Immature natural killer cell (primary cell): Measurements from ENCODE around the gene ABCA6. TPM values are rescaled to one million over a fixed set of nuclear protein-coding genes. Genes with fewer than 3 reads are reported as not detected.

ENCODE experiments used
- DNase-seq, 3 donors: peaks; one replicate each; pipeline ENCODE4 v3.0.0; 2022; ENCODE audit warnings: mixed read lengths in 1 of 3
- H3K27ac Mint-ChIP-seq, 6 donors: one replicate each; pipeline ENCODE4 v1.8.0; 2020; ENCODE audit warnings: mixed read lengths in 6 of 6, mild to moderate bottlenecking in 5 of 6, inconsistent platforms in 4 of 6, moderate library complexity in 3 of 6
- H3K27me3 Mint-ChIP-seq, 3 donors: one replicate each; pipeline ENCODE4 v1.8.0; 2020 to 2021; ENCODE audit warnings: low read depth in 3 of 3, mild to moderate bottlenecking in 3 of 3, mixed read lengths in 3 of 3, moderate library complexity in 3 of 3, inconsistent platforms in 1 of 3
- H3K36me3 Mint-ChIP-seq, 3 donors: one replicate each; pipeline ENCODE4 v1.8.0; 2020; ENCODE audit warnings: mixed read lengths in 3 of 3, inconsistent platforms in 2 of 3, mild to moderate bottlenecking in 2 of 3
- H3K4me1 Mint-ChIP-seq, 2 donors: one replicate each; pipeline ENCODE4 v1.8.0; 2020; ENCODE audit warnings: inconsistent platforms in 2 of 2, mild to moderate bottlenecking in 2 of 2, mixed read lengths in 2 of 2, moderate library complexity in 1 of 2
- H3K4me3 Mint-ChIP-seq, 5 donors: one replicate each; pipeline ENCODE4 v1.8.0; 2020; ENCODE audit warnings: mild to moderate bottlenecking in 5 of 5, mixed read lengths in 5 of 5, inconsistent platforms in 3 of 5, moderate library complexity in 3 of 5
- H3K9me3 Mint-ChIP-seq, 6 donors: one replicate each; pipeline ENCODE4 v1.8.0; 2020; ENCODE audit warnings: mild to moderate bottlenecking in 6 of 6, mixed read lengths in 6 of 6, inconsistent platforms in 4 of 6, moderate library complexity in 3 of 6
- polyA plus RNA-seq, 3 donors: library from polyadenylated mRNA; unstranded; fragments of 300-500 nt; fragmentation: Illumina TruSeq; gene quantifications; one replicate each; pipeline ENCODE4 v1.2.3, GENCODE V29; 2021

ABCA6 gene
- polyA plus RNA-seq, 3 donors from 2014 or later, result not detected

GRCh38 chr17:69046121-69046807 is 95.4 kb downstream of the ABCA6 start:
- Mint-ChIP-seq H3K36me3 (no peaks in the 10 kb centered on the region), H3K4me1 (peaks cover 27 to 28% of the 10 kb centered on the region in 2 donors), H3K9me3 (peaks cover 0 to 2% (median 0%) of the 10 kb centered on the region in 6 donors), H3K4me3 (no peak overlapping the region), H3K27ac (no peak overlapping the region), H3K27me3 (peaks cover 0 to 5% (median 3%) of the 10 kb centered on the region in 3 donors)
- no peak for DNase-seq

DNA sequence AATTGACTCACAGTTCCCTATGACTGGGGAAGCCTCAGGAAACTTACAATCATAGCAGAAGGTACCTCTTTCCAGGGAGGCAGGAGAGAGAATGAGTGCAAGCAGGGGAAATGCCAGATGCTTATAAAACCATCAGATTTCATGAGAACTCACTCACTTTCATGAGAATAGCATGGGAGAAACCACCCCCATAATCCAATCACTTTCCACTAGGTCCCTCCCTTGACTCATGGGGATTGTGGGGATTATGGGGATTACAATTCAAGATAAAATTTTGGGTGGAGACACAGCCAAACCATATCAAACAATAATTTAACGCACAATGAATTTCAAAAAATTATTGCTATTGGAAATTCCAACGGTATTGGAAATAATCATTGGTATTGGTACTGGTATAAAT is 96.0 kb downstream of the ABCA6 start:
- Mint-ChIP-seq H3K36me3 (no peaks in the 10 kb centered on the region), H3K4me1 (peaks cover 27 to 28% of the 10 kb centered on the region in 2 donors), H3K9me3 (no peaks in the 10 kb centered on the region), H3K27me3 (peaks cover 0 to 5% (median 0%) of the 10 kb centered on the region in 3 donors), H3K4me3 (no peak overlapping the region), H3K27ac (no peak overlapping the region)
- DNase-seq, result no peak

DNA sequence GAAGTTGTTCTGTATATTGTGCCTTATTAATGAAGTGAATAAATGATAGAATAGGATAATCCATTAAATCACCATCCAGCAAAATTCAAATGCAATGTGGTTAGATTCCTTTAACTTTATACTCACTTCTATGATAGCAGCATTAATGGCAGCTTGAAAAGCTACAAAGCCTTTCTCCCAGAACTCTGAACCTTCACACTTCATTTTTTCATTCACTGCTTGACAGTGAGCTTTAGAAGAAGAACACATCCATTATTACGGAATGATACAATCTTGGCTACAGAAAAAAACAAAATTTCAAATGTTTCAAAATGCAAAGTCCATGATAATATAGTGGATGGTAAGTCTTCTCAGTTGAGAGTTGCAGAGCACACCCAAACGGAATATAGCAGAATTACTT is 97.3 kb downstream of the ABCA6 start:
- Mint-ChIP-seq H3K36me3 (no peaks in the 10 kb centered on the region), H3K27ac (no peak overlapping the region), H3K4me1 (peaks cover 25 to 26% of the 10 kb centered on the region in 2 donors), H3K27me3 (peaks cover 0 to 5% (median 2%) of the 10 kb centered on the region in 3 donors), H3K9me3 (no peaks in the 10 kb centered on the region), H3K4me3 (no peak overlapping the region)
- DNase-seq, result no peak

DNA sequence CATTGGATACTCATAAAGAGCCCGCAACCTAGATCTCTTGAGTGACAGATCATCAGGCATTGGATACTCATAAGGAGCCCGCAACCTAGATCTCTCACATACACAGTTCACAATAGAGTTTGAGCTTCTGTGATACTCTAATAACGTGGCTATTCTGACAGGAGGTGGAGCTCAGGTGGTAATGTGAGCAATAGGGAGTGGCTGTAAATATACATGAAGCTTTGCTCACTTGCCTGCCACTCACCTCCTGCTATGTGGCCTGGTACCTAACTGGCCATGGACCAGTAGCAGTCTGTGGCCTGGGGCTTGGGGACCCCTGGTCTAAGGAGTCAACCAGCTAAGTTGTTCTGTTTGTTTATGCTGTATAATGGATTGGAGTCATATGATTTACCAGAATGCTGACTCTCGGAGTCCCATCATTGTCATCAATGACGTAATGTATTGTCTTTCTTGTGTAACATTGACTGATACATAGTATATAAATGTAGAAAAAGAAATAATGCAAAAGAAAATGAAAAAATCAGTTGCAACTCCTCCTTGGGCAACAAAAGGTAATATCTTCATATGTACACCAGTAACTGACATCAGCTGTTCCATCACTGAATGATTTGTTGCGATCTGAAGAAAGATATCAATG is 98.5 kb downstream of the ABCA6 start:
- no peak overlapping the region for H3K27ac Mint-ChIP-seq

GRCh38 chr17:69042308-69042707 is 99.4 kb downstream of the ABCA6 start:
- Mint-ChIP-seq H3K4me1 (peaks cover 4 to 6% of the 10 kb centered on the region in 2 donors), H3K36me3 (peaks cover 2 to 5% (median 3%) of the 10 kb centered on the region in 3 donors), H3K27me3 (peaks cover 2 to 5% (median 5%) of the 10 kb centered on the region in 3 donors), H3K9me3 (peaks cover 0 to 6% (median 4%) of the 10 kb centered on the region in 6 donors), H3K27ac (no peak overlapping the region), H3K4me3 (no peak overlapping the region)
- no peak for DNase-seq

More for the DNA sequence above, 98.5 kb downstream of the ABCA6 start:
- DNase-seq, result no peak
- peaks cover 13 to 16% of the 10 kb centered on the region in 2 donors for H3K4me1 Mint-ChIP-seq
- peaks cover 0 to 3% (median 0%) of the 10 kb centered on the region in 6 donors for H3K9me3 Mint-ChIP-seq
- H3K4me3 Mint-ChIP-seq, result no peak overlapping the region
- H3K36me3 Mint-ChIP-seq, result peaks cover 0 to 3% (median 0%) of the 10 kb centered on the region in 3 donors
- peaks cover 2 to 5% (median 3%) of the 10 kb centered on the region in 3 donors for H3K27me3 Mint-ChIP-seq

DNA sequence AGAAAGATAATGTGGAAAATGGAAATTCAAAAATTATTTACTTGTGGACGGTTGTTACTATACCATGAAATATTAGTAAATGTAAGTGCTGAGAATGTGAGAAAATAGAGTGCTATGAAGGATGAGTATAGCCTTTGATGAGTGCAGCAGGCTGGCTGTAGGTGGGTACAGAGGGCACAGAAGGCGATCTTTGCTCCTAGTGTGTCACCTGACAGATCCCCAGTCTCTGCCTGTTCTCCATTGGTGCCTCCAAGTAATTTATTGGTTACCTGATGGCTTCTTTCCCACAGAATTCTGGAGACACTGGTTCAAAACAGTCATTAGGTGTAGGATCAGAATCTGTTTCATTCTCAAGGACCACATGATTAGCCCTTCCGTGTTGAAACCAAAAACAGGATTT is 109.9 kb downstream of the ABCA6 start:
- Mint-ChIP-seq H3K27ac (no peak overlapping the region), H3K27me3 (peaks cover 0 to 10% (median 2%) of the 10 kb centered on the region in 3 donors), H3K4me3 (no peak overlapping the region), H3K9me3 (peaks cover 4 to 9% (median 5%) of the 10 kb centered on the region in 6 donors), H3K36me3 (peaks cover 0 to 7% (median 3%) of the 10 kb centered on the region in 3 donors), H3K4me1 (no peaks in the 10 kb centered on the region)
- no peak for DNase-seq

DNA sequence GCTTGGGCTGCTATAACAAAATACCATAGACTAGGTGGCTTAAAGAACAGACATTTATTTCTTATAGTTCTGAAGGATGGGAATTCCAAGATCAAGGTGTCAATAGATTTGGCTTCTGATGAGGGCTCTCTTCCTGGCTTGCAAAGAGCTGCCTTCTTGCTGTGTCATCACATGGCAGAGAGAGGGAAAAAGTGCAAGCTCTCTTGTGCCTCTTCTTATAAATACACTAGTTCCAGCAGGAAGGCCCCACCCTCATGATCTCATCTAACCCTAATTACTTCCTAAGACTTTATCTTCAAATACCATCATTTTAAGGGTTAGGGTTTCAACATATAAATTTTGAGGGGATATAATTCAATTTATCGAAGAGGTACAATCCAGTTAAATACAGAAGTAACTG is 111.5 kb downstream of the ABCA6 start:
- H3K27me3 Mint-ChIP-seq, result peaks cover 0 to 4% (median 2%) of the 10 kb centered on the region in 3 donors
- no peaks in the 10 kb centered on the region for H3K4me1 Mint-ChIP-seq
- no peaks in the 10 kb centered on the region for H3K9me3 Mint-ChIP-seq
- no peak overlapping the region for H3K4me3 Mint-ChIP-seq
- no peak overlapping the region for H3K27ac Mint-ChIP-seq
- DNase-seq, result no peak
- no peaks in the 10 kb centered on the region for H3K36me3 Mint-ChIP-seq

Other genes starting within 250 kb of the ABCA6 start
- not detected for gene ABCA8, start 186.5 kb downstream of the ABCA6 start, polyA plus RNA-seq
- gene ABCA9, start 81.0 kb downstream of the ABCA6 start, polyA plus RNA-seq, result under 1 TPM in 1 of 3 donors, not detected in 2; 0.47 TPM
- gene ABCA10, start 86.9 kb upstream of the ABCA6 start, polyA plus RNA-seq, result 1 to 10 TPM in 1 of 3 donors, under 1 TPM in 1, not detected in 1; 0.49 to 1.4 TPM
- 1 to 10 TPM; 4.2 to 9.6 (median 4.7) TPM for gene ABCA5, start 185.2 kb upstream of the ABCA6 start, polyA plus RNA-seq